DND-41 (cell line): Measurements from ENCODE around the gene LRTM2.

Experiments used
- ATAC-seq: fragments of 200-7000 bp; cut with Tn5 transposase; 3 replicates; pipeline ENCODE4 v1.9.1; 2021; ENCODE audit warnings: low read depth; ENCODE audit not compliant: insufficient read depth
- DNase-seq: peaks from one replicate; pipeline ENCODE4 v3.0.0-alpha.2; 2020
- H2AFZ ChIP-seq: 2 replicates; pipeline ENCODE4 v1.6.0; 2012; ENCODE audit warnings: low read depth, low read length
- H3K27ac ChIP-seq: 2 replicates; pipeline ENCODE4 v1.5.1; 2012; ENCODE audit warnings: low read length, inconsistent platforms
- H3K27me3 ChIP-seq: fragments of 200-600 bp; sonication (generic); 2 replicates; pipeline ENCODE4 v1.6.0; 2012; ENCODE audit warnings: low read length, mild to moderate bottlenecking, inconsistent platforms; ENCODE audit not compliant: insufficient read depth, poor library complexity
- H3K36me3 ChIP-seq: 2 replicates; pipeline ENCODE4 v1.5.1; 2012; ENCODE audit warnings: low read length, inconsistent platforms; ENCODE audit not compliant: insufficient read depth
- H3K4me1 ChIP-seq: 2 replicates; pipeline ENCODE4 v1.5.1; 2012; ENCODE audit warnings: mild to moderate bottlenecking, low read length; ENCODE audit not compliant: insufficient read depth
- H3K4me2 ChIP-seq: 2 replicates; pipeline ENCODE4 v1.6.0; 2012; ENCODE audit warnings: mild to moderate bottlenecking, moderate library complexity, low read length, inconsistent platforms; ENCODE audit not compliant: insufficient read depth
- H3K4me3 ChIP-seq, 2 experiments: fragments of 200-600 bp in 1 of 2; shearing (Covaris generic) in 1 of 2; 2 replicates each; pipeline ENCODE4 v1.5.1; 2012 to 2016; ENCODE audit warnings: inconsistent platforms in 2 of 2, low read length in 2 of 2, mild to moderate bottlenecking in 2 of 2, low read depth in 1 of 2, moderate library complexity in 1 of 2
- H3K79me2 ChIP-seq: 2 replicates; pipeline ENCODE4 v1.6.0; 2012; ENCODE audit warnings: low read length, inconsistent platforms; ENCODE audit not compliant: insufficient read depth
- H3K9ac ChIP-seq: 2 replicates; pipeline ENCODE4 v1.6.0; 2012; ENCODE audit warnings: low read depth, mild to moderate bottlenecking, inconsistent platforms, low read length, moderate library complexity
- H3K9me3 ChIP-seq: 2 replicates; pipeline ENCODE4 v1.5.1; 2012; ENCODE audit warnings: low read length, moderate library complexity, mild to moderate bottlenecking, inconsistent platforms; ENCODE audit not compliant: insufficient read depth, severe bottlenecking
- H4K20me1 ChIP-seq: 2 replicates; pipeline ENCODE4 v1.6.0; 2012; ENCODE audit warnings: low read length; ENCODE audit not compliant: insufficient read depth
- CTCF ChIP-seq: IDR thresholded peaks from 2 replicates; pipeline ENCODE4 v1.5.1; 2012; ENCODE audit warnings: borderline replicate concordance, low read length, moderate library complexity, mild to moderate bottlenecking; ENCODE audit not compliant: poor library complexity, severe bottlenecking; ENCODE audit errors: extremely low read depth
- EZH2 ChIP-seq: IDR thresholded peaks from 3 replicates; pipeline ENCODE4 v1.6.1; 2012; ENCODE audit warnings: borderline replicate concordance, low read depth, mild to moderate bottlenecking, moderate library complexity, low read length, inconsistent platforms; ENCODE audit not compliant: severe bottlenecking

Gene LRTM2

GRCh38 chr12:1843641-1844005, 23.3 kb downstream of the LRTM2 start:
- no peaks in the 10 kb centered on the region for H4K20me1 ChIP-seq
- peaks cover 10% of the 10 kb centered on the region for H3K27me3 ChIP-seq

GRCh38 chr12:1844223-1844622, 23.9 kb downstream of the LRTM2 start:
- H3K79me2 ChIP-seq, result no peaks in the 10 kb centered on the region
- H3K4me2 ChIP-seq, result no peak overlapping the region
- no peak overlapping the region for H3K27ac ChIP-seq

More at GRCh38 chr12:1843641-1844005, 23.3 kb downstream of the LRTM2 start:
- H3K4me2 ChIP-seq, result no peak overlapping the region
- no peaks in the 10 kb centered on the region for H3K4me1 ChIP-seq
- no peak overlapping the region for H3K4me3 ChIP-seq
- H3K79me2 ChIP-seq, result no peaks in the 10 kb centered on the region
- DNase-seq (no peak), ATAC-seq (no peak)
- H3K27ac ChIP-seq, result no peak overlapping the region
- no peaks in the 10 kb centered on the region for H3K9me3 ChIP-seq
- no peaks in the 10 kb centered on the region for H3K36me3 ChIP-seq
- no peak overlapping the region for H2AFZ ChIP-seq
- TF ChIP-seq CTCF (no peak), EZH2 (no peak)
- no peak overlapping the region for H3K9ac ChIP-seq

GRCh38 chr12:1844661-1845409, 24.5 kb downstream of the LRTM2 start:
- H4K20me1 ChIP-seq, result no peaks in the 10 kb centered on the region
- H2AFZ ChIP-seq, result no peak overlapping the region
- H3K36me3 ChIP-seq, result no peaks in the 10 kb centered on the region
- TF ChIP-seq CTCF (no peak), EZH2 (no peak)
- DNase-seq (no peak), ATAC-seq (no peak)
- no peak overlapping the region for H3K27ac ChIP-seq
- no peak overlapping the region for H3K9ac ChIP-seq
- no peaks in the 10 kb centered on the region for H3K4me1 ChIP-seq
- H3K9me3 ChIP-seq, result no peaks in the 10 kb centered on the region
- H3K4me2 ChIP-seq, result no peak overlapping the region
- no peak overlapping the region for H3K4me3 ChIP-seq
- peaks cover 12% of the 10 kb centered on the region for H3K27me3 ChIP-seq
- H3K79me2 ChIP-seq, result no peaks in the 10 kb centered on the region

More at GRCh38 chr12:1844223-1844622, 23.9 kb downstream of the LRTM2 start:
- Histone ChIP-seq H3K27me3 (peaks cover 12% of the 10 kb centered on the region), H3K36me3 (no peaks in the 10 kb centered on the region), H3K9ac (no peak overlapping the region), H3K4me3 (no peak overlapping the region), H4K20me1 (no peaks in the 10 kb centered on the region), H3K4me1 (no peaks in the 10 kb centered on the region), H3K9me3 (no peaks in the 10 kb centered on the region), H2AFZ (no peak overlapping the region)
- ATAC-seq (no peak), DNase-seq (no peak)
- no peak for TF ChIP-seq CTCF
- no peak for TF ChIP-seq EZH2
